HG03095 (cell line): Measurements from ENCODE around the gene C1orf94.

ENCODE experiments used
- ATAC-seq: cut with Tn5 transposase; IDR thresholded peaks from one replicate; pipeline ENCODE4 v1.9.1; 2021; ENCODE audit warnings: moderate library complexity; ENCODE audit not compliant: unreplicated experiment

C1orf94 gene

GRCh38 chr1:34250342-34250741 is 73.6 kb downstream of the C1orf94 start:
- ATAC-seq: no peak

- ATAC-seq: no peak
Measured at GRCh38 chr1:34262023-34262853, 85.5 kb downstream of the C1orf94 start.

GRCh38 chr1:34262921-34263320 is 86.2 kb downstream of the C1orf94 start:
- ATAC-seq: no peak

GRCh38 chr1:34263406-34263805 is 86.7 kb downstream of the C1orf94 start:
- ATAC-seq: no peak

- no peak for ATAC-seq
Measured at GRCh38 chr1:34265396-34265795, 88.7 kb downstream of the C1orf94 start.

GRCh38 chr1:34266127-34266951 is 89.6 kb downstream of the C1orf94 start:
- no peak for ATAC-seq

- no peak for ATAC-seq
Measured at GRCh38 chr1:34267326-34267725, 90.6 kb downstream of the C1orf94 start.

- ATAC-seq: no peak
Measured at GRCh38 chr1:34268311-34268954, 91.7 kb downstream of the C1orf94 start.
